IPS DF 4.7 (cell line): ENCODE results near the gene GTF2IRD2.
"Not testable (repeated sequence)": the region's sequence is repeated elsewhere in the genome, so short reads cannot be mapped to it uniquely, and the experiment has no call there.

ENCODE experiments used
- DNase-seq: peaks from one replicate; pipeline ENCODE4 v3.0.0-alpha.2; 2013; ENCODE audit warnings: low spot score; ENCODE audit errors: extremely low read depth

The GTF2IRD2 gene

DNA sequence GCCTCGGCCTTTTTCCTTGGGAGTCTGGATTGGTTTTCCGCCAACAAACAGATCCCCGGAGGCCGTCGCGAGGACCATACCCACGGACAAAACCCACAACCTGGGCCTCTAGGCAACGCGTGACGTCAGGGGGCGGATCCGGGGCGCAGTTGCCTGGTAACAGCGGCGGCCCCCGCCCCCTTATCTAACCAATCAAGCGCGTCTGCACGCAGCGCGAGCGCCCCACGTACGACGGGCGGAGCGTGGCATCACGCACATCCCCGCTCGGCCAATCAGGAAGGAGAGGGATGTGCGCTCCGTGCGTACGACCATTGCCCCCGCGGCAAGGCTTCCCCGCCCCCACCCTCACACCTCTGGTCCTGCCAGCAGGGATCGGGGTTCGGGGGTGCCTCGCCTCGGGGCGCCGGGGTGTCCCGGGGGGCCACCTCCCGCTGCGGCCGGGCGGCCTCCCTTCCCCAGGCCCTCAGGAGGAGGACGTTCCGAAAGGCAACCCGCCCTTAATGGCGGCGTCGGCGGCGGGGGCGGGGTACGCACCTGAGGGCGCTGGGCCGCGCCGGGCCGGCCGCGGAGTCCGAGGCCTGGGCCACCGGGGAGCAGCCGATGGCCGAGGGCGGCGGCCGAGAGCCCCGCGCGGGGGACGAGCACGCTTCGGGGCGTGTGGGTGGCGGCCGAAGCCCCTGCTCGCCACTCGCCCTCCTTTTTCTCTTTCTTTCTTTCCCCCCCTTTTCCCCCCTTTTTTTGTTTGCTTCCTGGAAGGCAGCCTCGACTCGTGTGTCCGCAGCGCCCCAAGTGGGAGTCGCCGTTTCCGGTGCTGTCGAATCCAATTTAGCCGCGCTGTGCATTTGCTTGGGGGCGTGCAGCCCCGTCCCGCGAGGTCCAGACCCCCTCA, at the start of gene GTF2IRD2:
Gene GTF2IRD2 (minus strand): TSS at position 773 of the 889 bp plus-strand sequence. CDS start 15,227 bp downstream, outside the sequence.
- DNase-seq, result not testable (repeated sequence)

- not testable (repeated sequence) for DNase-seq
Observed at GRCh38 chr7:74890158-74891123, 39.0 kb upstream of the GTF2IRD2 start.

DNA sequence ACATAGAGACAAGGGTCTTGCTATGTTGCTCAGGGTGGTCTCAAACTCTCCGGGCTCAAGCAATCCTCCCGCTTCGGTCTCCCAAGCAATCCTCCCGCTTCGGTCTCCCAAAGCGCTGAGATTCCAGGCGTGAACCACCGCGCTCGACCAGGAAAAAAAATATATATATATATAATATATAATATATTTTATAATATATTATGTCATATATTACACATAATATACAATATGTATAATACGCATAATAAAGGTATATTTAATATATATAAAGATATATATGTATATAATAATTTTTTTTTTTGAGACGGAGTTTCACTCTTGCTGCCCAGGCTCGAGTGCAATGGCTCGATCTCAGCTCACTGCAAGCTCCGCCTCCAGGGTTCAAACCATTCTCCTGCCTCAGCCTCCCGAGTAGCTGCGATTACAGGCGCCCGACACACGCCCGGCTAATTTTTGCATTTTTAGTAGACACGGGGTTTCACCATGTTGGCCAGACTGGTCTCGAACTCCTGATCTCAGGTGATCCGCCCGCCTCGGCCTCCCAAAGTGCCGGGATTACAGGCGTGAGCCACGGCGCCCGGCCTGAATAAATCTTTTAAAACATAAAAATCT, 38.2 kb upstream of the GTF2IRD2 start:
- DNase-seq, result not testable (repeated sequence)

DNA sequence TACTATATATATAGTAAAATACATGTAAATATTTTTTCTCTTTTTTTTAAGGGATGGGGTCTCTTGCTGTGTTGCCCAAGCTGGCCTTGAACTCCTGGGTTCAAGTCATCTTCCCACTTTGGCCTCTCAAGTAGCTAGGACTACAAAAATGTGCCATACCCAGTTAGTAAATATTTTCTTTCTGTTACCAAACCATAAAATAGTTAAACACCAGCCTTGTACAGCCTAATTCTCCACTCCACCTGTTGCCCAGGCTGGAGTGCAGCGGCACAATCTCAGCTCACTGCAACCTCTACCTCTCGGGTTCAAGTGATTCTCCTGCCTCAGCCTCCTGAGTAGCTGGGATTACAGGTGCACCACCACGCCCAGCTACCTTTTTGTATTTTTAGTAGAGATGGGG, 33.9 kb upstream of the GTF2IRD2 start:
- not testable (repeated sequence) for DNase-seq

- DNase-seq, result not testable (repeated sequence)
Observed at GRCh38 chr7:74882110-74882509, 30.7 kb upstream of the GTF2IRD2 start.

- not testable (repeated sequence) for DNase-seq
Observed at GRCh38 chr7:74874748-74875512, 23.5 kb upstream of the GTF2IRD2 start.

DNA sequence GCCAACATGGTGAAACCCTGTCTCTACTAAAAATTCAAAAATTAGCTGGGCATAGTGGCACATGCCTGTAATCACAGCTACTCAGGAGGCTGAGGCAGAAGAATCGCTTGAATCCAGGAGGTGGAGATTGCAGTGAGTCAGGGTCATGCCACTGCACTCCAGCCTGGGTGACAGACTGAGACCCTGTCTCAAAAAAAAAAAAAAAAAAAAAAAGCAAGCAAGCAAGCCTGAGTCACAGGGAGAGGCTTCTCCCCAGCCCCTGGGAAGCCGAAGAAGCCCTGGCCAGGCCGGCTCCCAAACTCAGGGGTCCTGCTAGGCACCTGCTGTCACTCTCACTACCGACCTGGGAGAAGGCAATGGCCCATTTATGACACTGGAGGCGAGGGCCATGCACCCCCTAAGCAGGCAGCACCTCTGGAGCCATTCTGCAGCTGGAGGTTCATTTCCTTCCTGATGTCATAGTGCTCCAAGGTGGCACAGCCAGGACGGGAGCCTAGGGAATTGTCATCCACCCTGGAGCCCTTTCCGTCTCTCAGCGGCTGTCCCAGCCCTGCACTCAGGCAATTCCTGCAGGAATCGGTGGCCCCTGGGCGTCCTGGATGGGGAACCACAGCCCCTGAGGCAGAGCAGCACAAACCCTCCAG, 22.8 kb upstream of the GTF2IRD2 start:
- DNase-seq, result not testable (repeated sequence)

GRCh38 chr7:74872542-74872941, 21.1 kb upstream of the GTF2IRD2 start:
- DNase-seq, result not testable (repeated sequence)

- not testable (repeated sequence) for DNase-seq
Observed at GRCh38 chr7:74865777-74866176, 14.4 kb upstream of the GTF2IRD2 start.

DNA sequence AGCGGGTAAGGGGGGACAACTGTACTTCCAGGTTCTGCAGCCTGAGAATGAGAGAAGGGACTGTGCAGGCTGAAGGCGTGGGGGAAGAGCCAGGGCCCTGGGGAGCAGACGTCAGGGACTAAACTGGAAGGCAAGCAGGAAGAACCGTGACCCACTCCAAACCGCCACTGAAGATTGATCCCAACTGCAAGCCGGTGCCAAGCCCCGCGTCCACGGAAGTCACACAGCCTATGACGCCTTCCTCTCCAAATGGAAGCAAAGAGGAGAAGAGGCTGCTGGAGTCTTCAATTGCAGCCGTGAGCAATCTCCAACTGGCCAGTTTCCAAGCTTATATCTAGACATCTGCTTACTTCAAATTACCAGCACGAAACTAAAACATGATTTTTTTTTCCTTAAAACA, 1.6 kb downstream of the GTF2IRD2 start:
- not testable (repeated sequence) for DNase-seq

DNA sequence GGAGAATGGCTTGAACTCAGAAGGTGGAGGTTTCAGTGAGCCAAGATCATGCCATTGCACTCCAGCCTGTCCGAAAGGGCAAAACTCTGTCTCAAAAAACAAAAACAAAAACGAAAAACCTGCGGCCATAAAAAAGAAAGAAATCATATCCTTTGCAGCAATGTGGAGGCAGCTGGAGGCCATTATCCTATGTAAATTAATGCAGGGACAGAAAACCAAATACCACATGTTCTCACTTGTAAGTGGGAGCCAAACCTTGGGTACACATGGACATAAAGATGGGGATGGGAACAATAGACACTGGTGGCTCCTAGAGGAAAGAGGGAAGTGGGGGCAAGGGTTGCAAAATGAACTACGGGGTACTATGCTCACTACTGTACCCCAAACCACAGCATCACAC, 21.0 kb downstream of the GTF2IRD2 start:
- not testable (repeated sequence) for DNase-seq

DNA sequence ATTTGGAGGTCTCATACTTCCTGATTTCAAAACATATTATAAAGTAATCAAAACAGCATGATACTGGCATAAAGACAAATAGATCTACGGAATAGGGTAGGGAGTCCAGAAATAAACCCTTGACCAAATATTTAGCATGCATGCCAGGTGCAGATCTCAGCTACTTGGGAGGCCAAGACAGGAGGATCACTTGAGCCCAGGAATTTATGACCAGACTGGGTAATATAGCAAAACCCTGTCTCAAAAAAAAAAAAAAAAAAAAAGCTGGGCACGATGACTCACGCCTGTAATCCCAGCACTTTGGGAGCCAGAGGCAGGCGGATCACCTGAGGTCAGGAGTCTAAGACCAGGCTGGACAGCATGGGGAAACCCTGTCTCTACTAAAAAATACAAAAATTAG, 21.4 kb downstream of the GTF2IRD2 start:
- not testable (repeated sequence) for DNase-seq

GRCh38 chr7:74821259-74821658, 30.1 kb downstream of the GTF2IRD2 start:
- not testable (repeated sequence) for DNase-seq

GRCh38 chr7:74820146-74820805, 31.1 kb downstream of the GTF2IRD2 start:
- not testable (repeated sequence) for DNase-seq

DNA sequence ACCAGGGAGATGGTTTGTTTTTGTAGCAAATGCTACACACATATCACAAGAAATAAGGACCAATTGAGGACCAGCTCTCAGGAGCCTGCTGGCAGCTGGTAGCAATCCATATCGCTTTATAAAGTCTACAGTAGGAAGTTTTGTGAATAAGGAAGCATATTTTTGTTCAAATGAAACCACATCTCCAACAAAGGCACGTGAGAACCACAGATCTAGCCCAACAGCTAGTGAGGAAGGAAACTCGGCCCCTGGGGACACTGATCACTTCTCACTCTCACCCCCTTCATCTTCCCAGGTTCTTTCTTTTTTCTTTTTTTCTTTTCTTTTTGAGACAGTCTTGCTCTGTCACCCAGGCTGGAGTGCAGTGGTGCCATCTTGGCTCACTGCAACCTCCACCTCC, 35.5 kb downstream of the GTF2IRD2 start:
- DNase-seq, result not testable (repeated sequence)

DNA sequence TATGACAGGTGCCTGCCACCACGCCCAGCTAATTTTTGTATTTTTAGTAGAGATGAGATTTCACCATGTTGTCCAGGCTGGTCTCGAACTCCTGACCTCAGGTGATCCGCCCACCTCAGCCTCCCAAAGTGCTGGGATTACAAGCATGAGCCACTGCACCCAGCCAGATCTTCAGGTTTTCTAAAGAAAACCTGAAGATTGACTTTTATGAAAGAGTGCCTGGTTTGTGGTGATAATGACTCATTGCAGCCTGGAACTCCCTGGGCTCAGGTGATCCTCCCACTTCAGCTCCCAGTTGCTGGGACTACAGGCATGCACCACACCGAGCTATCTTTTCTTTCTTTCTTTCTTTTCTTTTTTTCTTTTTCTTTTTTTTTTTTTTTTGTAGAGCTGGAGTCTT, 52.8 kb downstream of the GTF2IRD2 start:
- not testable (repeated sequence) for DNase-seq

- not testable (repeated sequence) for DNase-seq
Observed at GRCh38 chr7:74797848-74798622, 53.4 kb downstream of the GTF2IRD2 start.

DNA sequence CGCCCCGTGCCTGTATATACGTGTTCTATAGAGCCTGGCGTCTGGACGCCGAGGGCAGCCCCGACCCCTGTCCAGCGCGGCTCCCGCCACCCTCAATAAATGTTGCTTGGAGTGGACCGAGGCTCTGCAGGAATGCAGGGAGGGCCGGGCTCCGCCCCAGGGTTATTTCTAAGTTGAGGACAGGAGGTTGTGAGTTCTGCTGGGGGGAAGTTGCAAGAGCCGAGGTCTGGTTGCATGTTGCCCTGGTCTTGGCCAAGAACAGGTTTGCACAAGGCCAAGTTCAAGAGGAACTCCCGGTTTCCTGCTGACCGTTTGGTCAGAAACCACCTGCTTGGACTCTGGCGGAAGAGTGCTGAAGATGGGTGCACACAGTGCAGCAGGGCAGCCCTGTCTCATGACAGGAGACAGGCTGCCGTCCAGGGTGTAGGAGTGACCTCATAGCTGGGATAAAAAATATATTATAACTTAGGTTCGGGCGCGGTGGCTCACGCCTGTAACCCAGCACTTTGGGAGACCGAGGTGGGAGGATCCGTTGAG, 62.1 kb downstream of the GTF2IRD2 start:
- DNase-seq, result not testable (repeated sequence)
